Ureter (tissue), 1 donor: ENCODE results near the gene RAB4B. TPM values are rescaled to one million over a fixed set of nuclear protein-coding genes. Genes with fewer than 3 reads are reported as not detected.
"Not testable (repeated sequence)": the region's sequence is repeated elsewhere in the genome, so short reads cannot be mapped to it uniquely, and the experiment has no call there.

Experiments used
- DNase-seq: peaks from one replicate; pipeline ENCODE4 v3.0.0-alpha.2; 2020; ENCODE audit warnings: low spot score
- total RNA-seq: library from RNA; stranded (reverse); gene quantifications from one replicate; pipeline ENCODE4 v1.2.4, GENCODE V29; 2023
- donor health status: DM: yes; HTN: yes; CAD: no.

Gene RAB4B
- total RNA-seq, 1 donor from 2014 or later, result 45.3 TPM

GRCh38 chr19:40803857-40804782 lies 26.1 kb downstream of the RAB4B start:
- no peak for DNase-seq

- no peak for DNase-seq
These were observed 26.8 kb downstream of the RAB4B start for GRCh38 chr19:40804783-40805242.

GRCh38 chr19:40805258-40805868 lies 27.3 kb downstream of the RAB4B start:
- DNase-seq, result no peak

- peak; percentile 79 for DNase-seq
These were observed 28.5 kb downstream of the RAB4B start for GRCh38 chr19:40806423-40807146.

GRCh38 chr19:40807147-40808020 lies 29.3 kb downstream of the RAB4B start:
- no peak for DNase-seq

DNA sequence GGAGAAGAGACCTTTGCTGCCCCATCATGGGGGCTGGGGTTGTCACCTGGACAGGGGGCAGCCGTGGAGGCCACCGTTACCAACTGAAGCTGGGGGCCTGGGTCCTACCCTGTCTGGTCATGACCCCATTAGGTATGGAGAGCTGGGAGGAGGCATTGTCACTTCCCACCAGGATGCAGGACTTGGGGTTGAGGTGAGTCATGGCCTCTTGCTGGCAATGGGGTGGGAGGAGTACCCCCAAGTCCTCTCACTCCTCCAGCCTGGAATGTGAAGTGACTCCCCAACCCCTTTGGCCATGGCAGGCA lies 29.9 kb downstream of the RAB4B start:
- DNase-seq, result no peak

GRCh38 chr19:40808497-40808896 lies 30.4 kb downstream of the RAB4B start:
- DNase-seq, result no peak

DNA sequence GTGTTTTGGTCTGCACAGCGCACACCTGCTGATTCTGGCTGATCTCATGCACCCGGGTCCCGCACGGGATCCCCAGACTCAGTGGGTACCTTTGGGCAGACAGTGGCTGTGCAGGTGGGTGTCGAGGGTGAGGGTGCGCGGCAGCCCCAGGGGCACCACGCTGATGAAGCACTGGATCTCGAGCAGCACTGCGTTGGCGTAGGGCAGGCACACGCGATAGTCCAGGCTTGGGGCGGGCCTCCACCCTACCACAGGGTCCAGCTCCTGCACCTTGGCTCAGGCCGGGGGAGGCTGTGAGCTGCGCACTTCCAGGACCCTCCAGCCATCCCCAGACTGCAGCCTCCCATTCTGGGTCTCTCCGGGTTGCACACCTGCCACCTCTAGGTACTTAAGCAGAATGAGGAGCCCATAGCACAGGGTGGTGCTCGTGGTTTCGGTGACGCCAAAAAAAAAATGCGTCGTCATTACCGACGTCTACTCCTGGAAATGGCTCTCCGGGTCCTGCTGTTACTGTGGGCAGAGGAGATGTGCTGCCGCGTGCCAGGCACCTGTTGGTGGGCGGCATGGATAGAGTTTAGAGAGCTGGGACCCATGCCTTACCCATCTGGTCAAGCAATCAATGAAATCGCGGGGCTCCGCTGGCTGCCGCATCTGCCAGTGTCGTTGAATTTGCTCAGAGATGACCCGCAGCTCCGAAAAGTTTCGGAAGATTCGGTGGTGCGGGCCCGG lies 31.5 kb downstream of the RAB4B start:
- DNase-seq, result no peak

GRCh38 chr19:40810160-40810559 lies 32.1 kb downstream of the RAB4B start:
- no peak for DNase-seq

GRCh38 chr19:40810649-40811408 lies 32.8 kb downstream of the RAB4B start:
- peak; percentile 87 for DNase-seq

GRCh38 chr19:40811478-40812341 lies 33.7 kb downstream of the RAB4B start:
- DNase-seq, result no peak

DNA sequence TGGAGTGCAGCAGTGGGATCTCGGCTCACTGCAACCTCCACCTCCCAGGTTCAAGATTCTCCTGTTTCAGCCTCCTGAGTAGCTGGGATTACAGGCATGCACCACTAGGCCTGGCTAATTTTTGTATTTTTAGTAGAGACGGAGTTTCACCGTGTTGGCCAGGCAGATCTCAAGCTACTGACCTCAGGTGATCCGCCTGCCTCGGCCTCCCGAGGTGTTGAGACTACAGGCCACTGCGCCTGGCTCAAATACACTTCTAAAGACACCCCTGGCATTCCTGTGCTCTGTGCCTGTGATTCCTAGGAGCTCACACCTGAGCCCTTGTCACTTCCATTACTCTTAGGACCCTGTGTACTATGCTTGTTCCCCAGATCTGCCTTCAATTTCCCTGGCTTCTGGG lies 34.5 kb downstream of the RAB4B start:
- not testable (repeated sequence) for DNase-seq

DNA sequence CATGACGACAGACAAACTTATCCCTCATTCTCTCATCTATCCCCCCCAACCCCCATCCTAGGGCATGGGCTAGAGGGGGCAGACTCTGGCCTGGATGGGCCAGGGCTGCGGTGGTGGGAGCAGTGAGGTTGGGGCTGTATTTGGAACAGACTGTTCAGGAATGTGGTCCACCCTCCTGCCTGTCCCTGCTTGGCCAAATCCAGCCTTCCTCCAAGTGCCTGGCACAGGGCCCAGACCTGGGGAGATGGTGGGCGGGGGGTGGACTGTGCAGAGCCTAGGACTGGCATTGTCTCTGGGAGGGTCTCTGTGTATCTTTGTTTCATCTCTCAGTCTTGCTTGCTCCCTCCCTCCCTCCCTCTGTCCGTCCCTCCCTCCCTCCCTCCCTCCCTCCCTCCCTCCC lies 35.1 kb downstream of the RAB4B start:
- no peak for DNase-seq

DNA sequence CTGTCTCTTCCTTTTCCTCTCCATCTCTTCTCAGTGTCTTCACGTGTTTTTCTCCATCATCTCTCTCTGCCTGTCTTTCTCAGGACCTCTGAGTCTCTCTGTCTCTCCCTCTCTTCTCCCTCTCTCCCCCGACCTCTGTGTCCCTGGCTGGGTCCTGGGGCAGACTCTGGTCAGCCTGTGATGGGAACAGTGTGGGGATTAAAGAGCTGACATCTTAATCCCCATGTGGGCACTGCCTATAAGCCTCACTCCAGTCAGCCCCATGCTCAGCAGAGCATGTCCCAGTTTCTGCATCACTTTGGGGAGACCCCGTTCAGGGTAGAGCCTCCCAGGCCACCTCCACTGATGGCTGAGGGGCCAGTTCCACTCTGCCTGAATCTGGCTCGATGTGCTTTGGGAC lies 37.2 kb downstream of the RAB4B start:
- no peak for DNase-seq

- peak; percentile 81 for DNase-seq
These were observed 40.7 kb downstream of the RAB4B start for GRCh38 chr19:40818480-40819399.

- DNase-seq, result peak; percentile 65
These were observed 41.6 kb downstream of the RAB4B start for GRCh38 chr19:40819479-40820234.

GRCh38 chr19:40822161-40822560 lies 44.1 kb downstream of the RAB4B start:
- peak; percentile 43 for DNase-seq
